Right kidney (tissue), 1 donor: ENCODE results near the gene CLEC11A.
"Not testable (repeated sequence)": the region's sequence is repeated elsewhere in the genome, so short reads cannot be mapped to it uniquely, and the experiment has no call there.

Experiments used
- DNase-seq: peaks from one replicate; pipeline ENCODE4 v3.0.0-alpha.2; 2016

CLEC11A gene

GRCh38 chr19:50759076-50759475, 35.9 kb downstream of the CLEC11A start:
- DNase-seq, result not testable (repeated sequence)

GRCh38 chr19:50759886-50760285, 36.7 kb downstream of the CLEC11A start:
- no peak for DNase-seq

GRCh38 chr19:50761501-50761900, 38.3 kb downstream of the CLEC11A start:
- not testable (repeated sequence) for DNase-seq

- not testable (repeated sequence) for DNase-seq
These were observed 40.4 kb downstream of the CLEC11A start for GRCh38 chr19:50763521-50763920.

GRCh38 chr19:50764409-50764808, 41.2 kb downstream of the CLEC11A start:
- DNase-seq, result no peak

- not testable (repeated sequence) for DNase-seq
These were observed 43.6 kb downstream of the CLEC11A start for GRCh38 chr19:50766746-50767145.

- not testable (repeated sequence) for DNase-seq
These were observed 44.1 kb downstream of the CLEC11A start for GRCh38 chr19:50767263-50767662.

GRCh38 chr19:50768277-50768676, 45.1 kb downstream of the CLEC11A start:
- DNase-seq, result no peak

GRCh38 chr19:50770164-50770563, 47.0 kb downstream of the CLEC11A start, which contains the start of gene GPR32:
Gene GPR32, plus strand, starts transcription at chr19:50770464. Its CDS starts 137 bp downstream, at chr19:50770601.
- DNase-seq, result not testable (repeated sequence)

- DNase-seq, result no peak
These were observed 47.7 kb downstream of the CLEC11A start for GRCh38 chr19:50770888-50771287.

- DNase-seq, result no peak
These were observed 49.3 kb downstream of the CLEC11A start for GRCh38 chr19:50772476-50772875.

- not testable (repeated sequence) for DNase-seq
These were observed 49.7 kb downstream of the CLEC11A start for GRCh38 chr19:50772912-50773311.

- not testable (repeated sequence) for DNase-seq
These were observed 50.3 kb downstream of the CLEC11A start for GRCh38 chr19:50773454-50773853.
